IPS DF 19.7 (cell line): ENCODE results near the gene CBS.
"Not testable (repeated sequence)": the region's sequence is repeated elsewhere in the genome, so short reads cannot be mapped to it uniquely, and the experiment has no call there.

Source experiments
- DNase-seq: peaks from one replicate; pipeline ENCODE4 v3.0.0-alpha.2; 2013; ENCODE audit warnings: low read depth, low spot score

CBS gene

GRCh38 chr21:43025636-43026180, 49.9 kb downstream of the CBS start:
- no peak for DNase-seq

- no peak for DNase-seq
Observed at GRCh38 chr21:43024439-43025136, 51.0 kb downstream of the CBS start.

GRCh38 chr21:43023175-43023574, 52.5 kb downstream of the CBS start:
- no peak for DNase-seq

- DNase-seq = no peak
Observed at GRCh38 chr21:43021756-43022600, 53.7 kb downstream of the CBS start.

GRCh38 chr21:43021191-43021590, 54.4 kb downstream of the CBS start:
- no peak for DNase-seq

GRCh38 chr21:43020771-43021170, 54.9 kb downstream of the CBS start:
- DNase-seq = no peak

- no peak for DNase-seq
Observed at GRCh38 chr21:43020177-43020576, 55.5 kb downstream of the CBS start.

- DNase-seq = no peak
Observed at GRCh38 chr21:43018519-43018918, 57.1 kb downstream of the CBS start.

GRCh38 chr21:43016728-43017127, 58.9 kb downstream of the CBS start:
- no peak for DNase-seq

GRCh38 chr21:43015906-43016540, 59.6 kb downstream of the CBS start:
- DNase-seq = no peak

- no peak for DNase-seq
Observed at GRCh38 chr21:43012596-43012995, 63.0 kb downstream of the CBS start.

- no peak for DNase-seq
Observed at GRCh38 chr21:43006874-43007208, 68.8 kb downstream of the CBS start.

GRCh38 chr21:43006051-43006873, 69.4 kb downstream of the CBS start:
- DNase-seq = not testable (repeated sequence)

- DNase-seq = no peak
Observed at GRCh38 chr21:43005635-43006034, 70.0 kb downstream of the CBS start.

- DNase-seq = no peak
Observed at GRCh38 chr21:43004926-43005325, 70.7 kb downstream of the CBS start.
